Thymus (tissue), 11 donors: ENCODE results near the gene PCBP3. TPM values are rescaled to one million over a fixed set of nuclear protein-coding genes. Genes with fewer than 3 reads are reported as not detected.

Source experiments
- DNase-seq, 9 donors: peaks; one replicate each; pipeline ENCODE4 v3.0.0-alpha.2; 2013; ENCODE audit warnings: low spot score in 9 of 9, low read depth in 6 of 9, missing footprints in 1 of 9
- H3K27ac ChIP-seq, 2 donors: one replicate each; pipeline ENCODE4 v1.5.1; 2013; ENCODE audit warnings: control low read depth in 1 of 2, low read depth in 1 of 2, low read length in 1 of 2, mild to moderate bottlenecking in 1 of 2, moderate library complexity in 1 of 2
- H3K27me3 ChIP-seq, 2 donors: one replicate each; pipeline ENCODE4 v1.5.1; 2013; ENCODE audit warnings: low read length in 1 of 2; ENCODE audit not compliant: control insufficient read depth in 2 of 2, insufficient read depth in 1 of 2
- H3K36me3 ChIP-seq, 2 donors: one replicate each; pipeline ENCODE4 v1.5.1; 2013; ENCODE audit warnings: low read length in 1 of 2, mild to moderate bottlenecking in 1 of 2, moderate library complexity in 1 of 2; ENCODE audit not compliant: control insufficient read depth in 2 of 2, insufficient read depth in 2 of 2
- H3K4me1 ChIP-seq, 2 donors: one replicate each; pipeline ENCODE4 v1.5.1; 2013; ENCODE audit warnings: low read length in 2 of 2; ENCODE audit not compliant: control insufficient read depth in 2 of 2, insufficient read depth in 2 of 2
- H3K4me3 ChIP-seq, 2 donors: one replicate each; pipeline ENCODE4 v1.5.1; 2013; ENCODE audit warnings: low read length in 2 of 2, control low read depth in 1 of 2, mild to moderate bottlenecking in 1 of 2
- H3K9me3 ChIP-seq, 2 donors: one replicate each; pipeline ENCODE4 v1.5.1; 2013; ENCODE audit warnings: low read length in 1 of 2, mild to moderate bottlenecking in 1 of 2; ENCODE audit not compliant: control insufficient read depth in 2 of 2, insufficient read depth in 1 of 2
- WGBS: extraction: QIAGEN DNeasy Blood & Tissue Kit; methylation state at CpG from one replicate; pipeline ENCODE4 v1.1.7; 2013; 5-methylcytosine and 5-hydroxymethylcytosine counted together
- polyA plus RNA-seq: library from polyadenylated mRNA; stranded (reverse); fragments of 200-250 nt; gene quantifications from one replicate; pipeline ENCODE4 v1.2.3, GENCODE V29; 2013
- total RNA-seq: library from RNA; stranded (reverse); fragments of 120-200 nt; gene quantifications from one replicate; pipeline ENCODE4 v1.2.4, GENCODE V29; 2013
- donor health status: healthy.

PCBP3 gene
- total and polyA plus RNA-seq, 2 donors: 12.8 to 44.9 TPM

- DNase-seq: no peak
- Histone ChIP-seq H3K4me3 (no peak overlapping the region), H3K4me1 (no peaks in the 10 kb centered on the region), H3K36me3 (peaks cover 13 to 35% of the 10 kb centered on the region in 2 donors), H3K9me3 (no peaks in the 10 kb centered on the region), H3K27me3 (no peaks in the 10 kb centered on the region), H3K27ac (no peak overlapping the region)
- WGBS: 97% methylated on average over 27 of the region's 27 CpGs
These were observed 265.2 kb downstream of the PCBP3 start for GRCh38 chr21:45908536-45909237.

GRCh38 chr21:45909238-45909988 is 265.9 kb downstream of the PCBP3 start:
- no peak for DNase-seq

DNA sequence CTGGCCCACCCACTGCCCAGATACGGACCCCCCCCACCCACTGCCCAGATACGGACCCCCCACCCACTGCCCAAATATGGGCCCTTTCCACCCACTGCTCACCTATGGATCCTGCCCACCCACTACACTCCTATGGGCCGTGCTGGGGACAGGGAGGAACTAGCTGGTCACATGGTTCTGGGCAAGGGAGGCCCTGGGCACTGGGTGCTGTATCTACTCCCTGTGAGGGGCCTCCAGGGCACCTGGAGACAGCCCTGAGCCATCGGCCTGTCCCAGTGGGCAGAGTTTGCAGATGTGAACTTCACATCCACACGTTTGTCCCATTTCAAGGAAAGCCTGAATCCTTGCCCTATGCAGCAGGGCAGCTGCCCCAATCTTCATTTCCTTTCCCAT is 266.6 kb downstream of the PCBP3 start:
- no peak for DNase-seq

More at GRCh38 chr21:45909238-45909988, 265.9 kb downstream of the PCBP3 start:
- no peaks in the 10 kb centered on the region for H3K27me3 ChIP-seq
- peaks cover 10 to 38% of the 10 kb centered on the region in 2 donors for H3K36me3 ChIP-seq
- H3K4me3 ChIP-seq: no peak overlapping the region
- no peaks in the 10 kb centered on the region for H3K9me3 ChIP-seq
- no peak overlapping the region for H3K27ac ChIP-seq
- 93% methylated on average over 23 of the region's 23 CpGs for WGBS
- H3K4me1 ChIP-seq: no peaks in the 10 kb centered on the region

GRCh38 chr21:45910548-45911221 is 267.2 kb downstream of the PCBP3 start:
- H3K9me3 ChIP-seq: no peaks in the 10 kb centered on the region
- no peaks in the 10 kb centered on the region for H3K27me3 ChIP-seq
- H3K4me3 ChIP-seq: no peak overlapping the region
- H3K27ac ChIP-seq: no peak overlapping the region
- 92% methylated on average over 28 of the region's 28 CpGs for WGBS
- no peak for DNase-seq
- H3K36me3 ChIP-seq: peaks cover 2 to 30% of the 10 kb centered on the region in 2 donors
- peaks cover 0 to 3% of the 10 kb centered on the region in 2 donors for H3K4me1 ChIP-seq

More for the DNA sequence above, 266.6 kb downstream of the PCBP3 start:
- H3K27ac ChIP-seq: no peak overlapping the region
- H3K9me3 ChIP-seq: no peaks in the 10 kb centered on the region
- H3K4me1 ChIP-seq: no peaks in the 10 kb centered on the region
- H3K36me3 ChIP-seq: peaks cover 5 to 31% of the 10 kb centered on the region in 2 donors
- no peaks in the 10 kb centered on the region for H3K27me3 ChIP-seq
- 88% methylated on average over 5 of the region's 5 CpGs for WGBS
- no peak overlapping the region for H3K4me3 ChIP-seq

GRCh38 chr21:45911806-45912325 is 268.3 kb downstream of the PCBP3 start:
- H3K4me3 ChIP-seq: no peak overlapping the region
- H3K27ac ChIP-seq: no peak overlapping the region
- H3K4me1 ChIP-seq: peaks cover 0 to 7% of the 10 kb centered on the region in 2 donors
- peaks cover 0 to 22% of the 10 kb centered on the region in 2 donors for H3K36me3 ChIP-seq
- H3K9me3 ChIP-seq: peaks cover 0 to 3% of the 10 kb centered on the region in 2 donors
- DNase-seq: no peak
- H3K27me3 ChIP-seq: no peaks in the 10 kb centered on the region
- 98% methylated on average over 15 of the region's 15 CpGs for WGBS

DNA sequence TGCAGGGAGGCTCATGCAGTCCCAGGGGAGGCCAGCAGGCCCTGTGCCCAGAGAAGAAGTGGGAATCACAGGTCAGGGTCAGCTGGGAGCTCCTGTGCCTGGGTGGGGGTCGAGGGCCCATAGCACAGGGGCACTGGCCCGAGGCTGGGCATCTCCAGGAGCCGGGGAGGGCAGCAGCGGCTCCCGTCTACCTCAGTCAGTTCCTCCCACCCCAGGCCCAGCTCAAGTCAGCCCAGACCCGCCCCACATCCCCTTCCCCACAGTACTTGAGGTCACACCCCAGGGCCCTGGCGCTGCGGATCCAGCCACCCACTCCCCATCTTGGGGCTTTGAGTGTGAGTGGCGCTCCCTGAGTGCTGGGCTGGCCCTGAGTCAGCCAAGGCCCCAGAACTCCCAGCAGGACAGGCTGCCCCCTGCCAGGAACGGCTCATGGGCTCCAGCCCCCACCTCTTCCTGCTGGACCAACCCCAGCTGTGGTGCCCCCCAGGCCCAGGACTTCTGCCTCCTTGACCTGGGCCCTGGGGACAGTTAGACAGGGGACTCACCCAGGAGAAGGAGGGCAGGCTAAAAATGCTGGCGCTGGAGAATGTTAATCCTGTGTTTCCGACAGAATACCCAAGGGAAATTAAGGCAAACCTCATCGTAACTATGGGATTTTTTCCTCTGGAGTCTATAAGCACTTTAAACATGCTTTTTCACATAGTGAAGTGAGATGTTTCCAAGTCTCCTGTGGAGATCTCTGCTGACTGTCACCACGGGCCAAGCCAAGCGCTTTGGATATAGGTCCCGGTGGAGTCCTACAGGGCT is 269.3 kb downstream of the PCBP3 start:
- H3K36me3 ChIP-seq: peaks cover 0 to 22% of the 10 kb centered on the region in 2 donors
- whole genome bisulfite sequencing: 96% methylated on average over 16 of the region's 16 CpGs

DNA sequence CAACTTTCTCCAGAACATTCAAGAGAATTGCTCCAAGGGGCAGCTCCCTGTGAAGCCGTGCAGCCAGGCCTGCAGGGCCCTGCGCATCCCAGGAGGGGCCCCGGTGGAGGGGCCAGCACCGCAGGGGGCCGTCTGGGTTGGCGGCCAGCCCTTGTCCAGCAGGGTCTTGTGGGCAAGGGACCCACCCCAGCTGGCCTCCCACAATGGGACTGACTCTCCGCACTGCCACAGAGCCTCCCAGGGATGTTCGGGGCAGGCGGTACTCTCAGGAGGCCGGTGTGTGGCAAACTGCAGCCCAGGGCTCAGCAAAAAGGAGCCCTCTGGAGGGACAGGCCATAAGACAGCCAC is 269.9 kb downstream of the PCBP3 start:
- Histone ChIP-seq H3K4me3 (no peak overlapping the region), H3K9me3 (peaks cover 0 to 3% of the 10 kb centered on the region in 2 donors), H3K27ac (no peak overlapping the region), H3K36me3 (peaks cover 0 to 19% of the 10 kb centered on the region in 2 donors), H3K27me3 (no peaks in the 10 kb centered on the region), H3K4me1 (peaks cover 0 to 7% of the 10 kb centered on the region in 2 donors)
- 97% methylated on average over 10 of the region's 10 CpGs for WGBS
- DNase-seq: no peak

More for the DNA sequence above, 269.3 kb downstream of the PCBP3 start:
- no peak for DNase-seq
- no peak overlapping the region for H3K27ac ChIP-seq
- no peaks in the 10 kb centered on the region for H3K27me3 ChIP-seq
- H3K9me3 ChIP-seq: peaks cover 0 to 3% of the 10 kb centered on the region in 2 donors
- H3K4me3 ChIP-seq: no peak overlapping the region
- H3K4me1 ChIP-seq: peaks cover 0 to 7% of the 10 kb centered on the region in 2 donors

- Histone ChIP-seq H3K27ac (no peak overlapping the region), H3K27me3 (no peaks in the 10 kb centered on the region), H3K4me1 (peaks cover 0 to 7% of the 10 kb centered on the region in 2 donors), H3K36me3 (peaks cover 0 to 18% of the 10 kb centered on the region in 2 donors), H3K9me3 (peaks cover 0 to 3% of the 10 kb centered on the region in 2 donors), H3K4me3 (no peak overlapping the region)
- DNase-seq: no peak
- WGBS: 97% methylated on average over 22 of the region's 22 CpGs
These were observed 270.4 kb downstream of the PCBP3 start for GRCh38 chr21:45913886-45914285.
